GM19238 (cell line): ENCODE measurements around the gene TMEM117.

Experiments used
- DNase-seq: peaks from one replicate; pipeline ENCODE4 v3.0.0; 2011; ENCODE audit warnings: low spot score; ENCODE audit not compliant: insufficient read length

Gene TMEM117

GRCh38 chr12:44287545-44287944 lies 451.7 kb downstream of the TMEM117 start:
- DNase-seq, result no peak

- DNase-seq, result no peak
These were observed 458.8 kb downstream of the TMEM117 start for GRCh38 chr12:44294649-44295048.

- DNase-seq, result no peak
These were observed 460.2 kb downstream of the TMEM117 start for GRCh38 chr12:44295958-44296623.

GRCh38 chr12:44296624-44297197 lies 460.8 kb downstream of the TMEM117 start:
- DNase-seq, result no peak

GRCh38 chr12:44299524-44299923 lies 463.6 kb downstream of the TMEM117 start:
- DNase-seq, result no peak

GRCh38 chr12:44307506-44308168 lies 471.8 kb downstream of the TMEM117 start:
- no peak for DNase-seq

GRCh38 chr12:44313188-44313587 lies 477.3 kb downstream of the TMEM117 start:
- DNase-seq, result no peak

GRCh38 chr12:44314007-44314500 lies 478.2 kb downstream of the TMEM117 start:
- DNase-seq, result no peak

- no peak for DNase-seq
These were observed 481.8 kb downstream of the TMEM117 start for GRCh38 chr12:44317651-44318126.

- DNase-seq, result no peak
These were observed 495.4 kb downstream of the TMEM117 start for GRCh38 chr12:44331269-44331668.

GRCh38 chr12:44334347-44334746 lies 498.5 kb downstream of the TMEM117 start:
- DNase-seq, result no peak

GRCh38 chr12:44335030-44335429 lies 499.1 kb downstream of the TMEM117 start:
- DNase-seq, result no peak

GRCh38 chr12:44336577-44336976 lies 500.7 kb downstream of the TMEM117 start:
- no peak for DNase-seq

- DNase-seq, result no peak
These were observed 506.5 kb downstream of the TMEM117 start for GRCh38 chr12:44342371-44342770.

- no peak for DNase-seq
These were observed 511.3 kb downstream of the TMEM117 start for GRCh38 chr12:44347145-44347544.

GRCh38 chr12:44357494-44357893 lies 521.6 kb downstream of the TMEM117 start:
- no peak for DNase-seq

- no peak for DNase-seq
These were observed 522.8 kb downstream of the TMEM117 start for GRCh38 chr12:44358636-44359035.

GRCh38 chr12:44362947-44363346 lies 527.1 kb downstream of the TMEM117 start:
- no peak for DNase-seq

GRCh38 chr12:44367136-44367535 lies 531.3 kb downstream of the TMEM117 start:
- no peak for DNase-seq

GRCh38 chr12:44367916-44368315 lies 532.0 kb downstream of the TMEM117 start:
- DNase-seq, result no peak

- DNase-seq, result no peak
These were observed 534.1 kb downstream of the TMEM117 start for GRCh38 chr12:44369998-44370397.

GRCh38 chr12:44370982-44371381 lies 535.1 kb downstream of the TMEM117 start:
- no peak for DNase-seq
